ENCODE data around the gene ZNF71. TPM values are rescaled to one million over a fixed set of nuclear protein-coding genes. Genes with fewer than 3 reads are reported as not detected.

Gene ZNF71
- total RNA-seq, 1 experiment from 2014 or later, result 13.7 TPM

- ChIA-PET POLR2A (ENCODE audit: low non-redundant PET) (no interaction called here), CTCF (no interaction called here)
- Histone ChIP-seq H3K36me3 (ENCODE audit: insufficient read depth, low read length, poor library complexity, severe bottlenecking) (no peaks in the 10 kb centered on the region), H3K4me3 (ENCODE audit: low read depth, low read length, poor library complexity, severe bottlenecking) (no peak overlapping the region), H3K4me1 (ENCODE audit: insufficient read depth, low read length, poor library complexity, severe bottlenecking) (no peaks in the 10 kb centered on the region), H3K9me3 (ENCODE audit: low read depth, low read length, poor library complexity, severe bottlenecking) (peaks cover 12% of the 10 kb centered on the region), H3K27me3 (replicated peaks; ENCODE audit: insufficient read depth, low read depth, low read length, poor library complexity) (no peaks in the 10 kb centered on the region), H3K27ac (ENCODE audit: low read depth, low read length, poor library complexity, severe bottlenecking) (no peak overlapping the region)
- TF ChIP-seq EZH2 (IDR thresholded peaks at IDR 0.05; ENCODE audit: borderline replicate concordance, low read depth, low read length, poor library complexity, severe bottlenecking) (no peak), CTCF (conservative IDR thresholded peaks at IDR 0.05; ENCODE audit: low read depth, low read length) (no peak)
- intact Hi-C loops (cut with micrococcal nuclease; ENCODE audit: unreplicated experiment), result no loop called here
- no TSS peak for BruUV-seq (replicated peaks)
- no peak for DNase-seq (ENCODE audit: low spot score)
Measured at GRCh38 chr19:56664511-56664910, 69.4 kb downstream of the ZNF71 start.

GRCh38 chr19:56667311-56667870 lies 72.3 kb downstream of the ZNF71 start:
- no TSS peak for BruUV-seq (replicated peaks)
- no peaks in the 10 kb centered on the region for H3K36me3 ChIP-seq (ENCODE audit: insufficient read depth, low read length, poor library complexity, severe bottlenecking)
- ChIA-PET POLR2A (ENCODE audit: low non-redundant PET) (no interaction called here), CTCF (no interaction called here)
- DNase-seq (ENCODE audit: low spot score), result no peak
- no peaks in the 10 kb centered on the region for H3K4me1 ChIP-seq (ENCODE audit: insufficient read depth, low read length, poor library complexity, severe bottlenecking)
- no peaks in the 10 kb centered on the region for H3K9me3 ChIP-seq (ENCODE audit: low read depth, low read length, poor library complexity, severe bottlenecking)
- no peak overlapping the region for H3K4me3 ChIP-seq (ENCODE audit: low read depth, low read length, poor library complexity, severe bottlenecking)
- TF ChIP-seq CTCF (conservative IDR thresholded peaks at IDR 0.05; ENCODE audit: low read depth, low read length) (no peak), EZH2 (IDR thresholded peaks at IDR 0.05; ENCODE audit: borderline replicate concordance, low read depth, low read length, poor library complexity, severe bottlenecking) (no peak)
- intact Hi-C loops (cut with micrococcal nuclease; ENCODE audit: unreplicated experiment), result no loop called here
- no peaks in the 10 kb centered on the region for H3K27me3 ChIP-seq (replicated peaks; ENCODE audit: insufficient read depth, low read depth, low read length, poor library complexity)
- H3K27ac ChIP-seq (ENCODE audit: low read depth, low read length, poor library complexity, severe bottlenecking), result no peak overlapping the region

GRCh38 chr19:56668676-56669075 lies 73.6 kb downstream of the ZNF71 start:
- POLR2A ChIA-PET (ENCODE audit: low non-redundant PET), result no interaction called here
- H3K27ac ChIP-seq (ENCODE audit: low read depth, low read length, poor library complexity, severe bottlenecking), result no peak overlapping the region
- H3K4me3 ChIP-seq (ENCODE audit: low read depth, low read length, poor library complexity, severe bottlenecking), result no peak overlapping the region
- no TSS peak for BruUV-seq (replicated peaks)
- H3K27me3 ChIP-seq (replicated peaks; ENCODE audit: insufficient read depth, low read depth, low read length, poor library complexity), result no peaks in the 10 kb centered on the region
- no peaks in the 10 kb centered on the region for H3K36me3 ChIP-seq (ENCODE audit: insufficient read depth, low read length, poor library complexity, severe bottlenecking)
- intact Hi-C loops (cut with micrococcal nuclease; ENCODE audit: unreplicated experiment), result no loop called here
- no peak for TF ChIP-seq CTCF (conservative IDR thresholded peaks at IDR 0.05; ENCODE audit: low read depth, low read length)
- no peak for TF ChIP-seq EZH2 (IDR thresholded peaks at IDR 0.05; ENCODE audit: borderline replicate concordance, low read depth, low read length, poor library complexity, severe bottlenecking)
- no peaks in the 10 kb centered on the region for H3K9me3 ChIP-seq (ENCODE audit: low read depth, low read length, poor library complexity, severe bottlenecking)
- no peaks in the 10 kb centered on the region for H3K4me1 ChIP-seq (ENCODE audit: insufficient read depth, low read length, poor library complexity, severe bottlenecking)
- CTCF ChIA-PET, result no interaction called here
- no peak for DNase-seq (ENCODE audit: low spot score)

Data from A673 (cell line).